HEK293 (cell line): Measurements from ENCODE around the gene ACSM6.

Experiments used
- ATF2 ChIP-seq: fragments of 450-650 bp; formaldehyde crosslinking; IDR thresholded peaks from 2 replicates; pipeline ENCODE4 v1.5.1; 2016; ENCODE audit warnings: missing biosample characterization, missing genetic modification characterization, low read depth
- CTCF ChIP-seq: fragments of 450-650 bp; formaldehyde crosslinking; IDR thresholded peaks from 2 replicates; pipeline ENCODE4 v1.5.1; 2016; ENCODE audit warnings: missing biosample characterization, missing genetic modification characterization
- HOXD13 ChIP-seq: sonication (generic); formaldehyde crosslinking; IDR thresholded peaks from 2 replicates; pipeline ENCODE4 v1.8.0; 2022; ENCODE audit warnings: missing genetic modification reagents, borderline replicate concordance
- IKZF3 ChIP-seq: fragments of 450-650 bp; IDR thresholded peaks from 2 replicates; pipeline ENCODE4 v1.5.0; 2018; ENCODE audit warnings: missing biosample characterization, mild to moderate bottlenecking, missing genetic modification characterization, moderate library complexity
- ZBTB11 ChIP-seq: fragments of 450-650 bp; formaldehyde crosslinking; conservative IDR thresholded peaks from 2 replicates; pipeline ENCODE4 v1.5.1; 2016; ENCODE audit warnings: low read depth, missing biosample characterization, missing genetic modification characterization
- ZBTB17 ChIP-seq: fragments of 450-650 bp; formaldehyde crosslinking; IDR thresholded peaks from 2 replicates; pipeline ENCODE4 v1.5.1; 2016; ENCODE audit warnings: missing biosample characterization, missing genetic modification characterization
- ZNF140 ChIP-seq: fragments of 450-650 bp; formaldehyde crosslinking; IDR thresholded peaks from 2 replicates; pipeline ENCODE4 v1.5.1; 2016; ENCODE audit warnings: missing biosample characterization, missing genetic modification characterization
- ZNF157 ChIP-seq: fragments of 450-650 bp; formaldehyde crosslinking; IDR thresholded peaks from 2 replicates; pipeline ENCODE4 v1.5.1; 2016; ENCODE audit warnings: missing biosample characterization, missing genetic modification characterization
- ZNF169 ChIP-seq: fragments of 450-650 bp; formaldehyde crosslinking; IDR thresholded peaks from 2 replicates; pipeline ENCODE4 v1.5.1; 2016; ENCODE audit warnings: missing biosample characterization, missing genetic modification characterization
- ZNF214 ChIP-seq: fragments of 450-650 bp; formaldehyde crosslinking; IDR thresholded peaks from 2 replicates; pipeline ENCODE4 v1.5.1; 2017; ENCODE audit warnings: missing biosample characterization, mild to moderate bottlenecking, missing genetic modification characterization, borderline replicate concordance
- ZNF555 ChIP-seq: fragments of 450-650 bp; formaldehyde crosslinking; conservative IDR thresholded peaks from 2 replicates; pipeline ENCODE4 v1.5.1; 2017; ENCODE audit warnings: missing biosample characterization, mild to moderate bottlenecking, missing genetic modification characterization, inconsistent platforms
- ZNF600 ChIP-seq: fragments of 450-650 bp; formaldehyde crosslinking; IDR thresholded peaks from 2 replicates; pipeline ENCODE4 v1.5.1; 2016; ENCODE audit warnings: missing biosample characterization, missing genetic modification characterization

- no peak for TF ChIP-seq ZNF169 (tag by site-specific recombination)
- no peak for TF ChIP-seq CTCF (tag by site-specific recombination)
- no peak for TF ChIP-seq ZBTB11
- no peak for TF ChIP-seq ZNF140 (tag by site-specific recombination)
- TF ChIP-seq ZNF157: no peak
- TF ChIP-seq IKZF3 (tag by site-specific recombination): no peak
- no peak for TF ChIP-seq ATF2 (tag by site-specific recombination)
- TF ChIP-seq ZNF600 (tag by site-specific recombination): no peak
- no peak for TF ChIP-seq HOXD13 (CRISPR knock-in tag)
- no peak for TF ChIP-seq ZNF555 (tag by site-specific recombination)
- no peak for TF ChIP-seq ZBTB17
- TF ChIP-seq ZNF214: no peak
These were observed 20.8 kb downstream of the ACSM6 start for GRCh38 chr10:95214793-95215192.
